8988T (cell line): ENCODE results near the gene SLC35B2.

Experiments used
- DNase-seq: peaks from one replicate; pipeline ENCODE4 v3.0.0; 2011

The SLC35B2 gene

GRCh38 chr6:44266347-44266746, 9.0 kb upstream of the SLC35B2 start:
- DNase-seq = no peak

DNA sequence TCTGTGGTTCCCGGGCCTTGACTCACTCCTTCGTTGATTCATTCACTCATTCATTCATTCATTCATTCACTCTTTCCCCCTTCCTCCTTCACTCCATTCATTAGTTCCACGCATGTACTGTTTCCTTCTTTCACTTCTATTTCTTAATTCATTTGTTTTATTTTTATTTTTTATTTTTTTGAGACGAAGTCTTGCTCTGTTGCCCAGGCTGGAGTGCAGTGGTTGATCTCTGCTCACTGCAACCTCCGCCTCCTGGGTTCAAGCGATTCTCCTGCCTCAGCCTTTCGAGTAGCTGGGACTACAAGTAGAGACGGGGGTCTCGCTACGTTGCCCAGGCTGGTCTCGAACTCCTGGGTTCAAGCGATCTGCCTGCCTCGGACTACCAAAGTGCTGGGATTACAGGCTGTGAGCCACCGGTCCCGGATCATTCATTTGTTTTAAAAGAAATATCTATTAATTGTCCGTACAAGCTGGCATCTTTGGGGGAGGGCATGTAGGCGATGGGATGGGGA, 8.4 kb upstream of the SLC35B2 start:
- DNase-seq = no peak

GRCh38 chr6:44265007-44265721, 7.8 kb upstream of the SLC35B2 start, which contains the start of gene NFKBIE:
Gene NFKBIE (minus strand): TSS chr6:44265551. CDS start chr6:44265346, 205 bp downstream.
- DNase-seq = peak; percentile 97

- no peak for DNase-seq
Observed at GRCh38 chr6:44264154-44265006, 7.1 kb upstream of the SLC35B2 start.

DNA sequence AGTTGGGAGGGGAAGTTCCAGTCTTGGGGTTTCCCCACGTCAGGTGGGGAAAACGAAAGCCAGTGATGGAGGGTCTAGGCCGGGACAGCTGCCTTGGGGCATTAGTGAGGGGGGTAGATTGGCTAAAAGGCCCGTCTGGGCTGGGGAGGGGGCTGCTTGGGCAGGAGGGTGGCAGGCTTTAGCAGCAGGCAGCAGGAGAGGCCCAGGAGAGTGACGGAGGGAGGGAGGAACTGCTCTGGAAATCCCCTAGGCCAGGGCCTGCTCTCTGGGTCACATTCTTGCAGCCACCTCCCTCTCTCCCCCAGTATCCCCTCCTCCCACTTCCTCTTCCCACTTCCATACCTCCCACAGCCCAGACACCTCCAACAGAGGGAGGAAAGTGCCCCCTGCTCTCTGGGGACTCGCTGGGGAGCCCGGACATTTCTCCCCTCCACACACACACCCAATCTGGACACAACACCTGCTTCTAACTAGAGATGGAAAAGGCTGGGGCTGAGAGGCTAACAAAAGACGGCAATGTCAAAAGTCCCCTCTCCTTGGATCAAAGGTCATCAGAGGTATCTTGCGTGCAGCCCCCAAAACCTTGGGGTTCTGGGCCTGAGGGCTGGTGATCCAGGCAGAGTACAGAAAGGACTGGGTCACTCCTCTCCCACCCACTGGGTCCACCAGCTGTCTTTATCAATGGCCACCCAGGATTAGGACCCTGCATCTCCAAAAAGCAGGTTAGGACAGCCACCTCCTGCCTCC, 6.2 kb upstream of the SLC35B2 start:
- DNase-seq = no peak

DNA sequence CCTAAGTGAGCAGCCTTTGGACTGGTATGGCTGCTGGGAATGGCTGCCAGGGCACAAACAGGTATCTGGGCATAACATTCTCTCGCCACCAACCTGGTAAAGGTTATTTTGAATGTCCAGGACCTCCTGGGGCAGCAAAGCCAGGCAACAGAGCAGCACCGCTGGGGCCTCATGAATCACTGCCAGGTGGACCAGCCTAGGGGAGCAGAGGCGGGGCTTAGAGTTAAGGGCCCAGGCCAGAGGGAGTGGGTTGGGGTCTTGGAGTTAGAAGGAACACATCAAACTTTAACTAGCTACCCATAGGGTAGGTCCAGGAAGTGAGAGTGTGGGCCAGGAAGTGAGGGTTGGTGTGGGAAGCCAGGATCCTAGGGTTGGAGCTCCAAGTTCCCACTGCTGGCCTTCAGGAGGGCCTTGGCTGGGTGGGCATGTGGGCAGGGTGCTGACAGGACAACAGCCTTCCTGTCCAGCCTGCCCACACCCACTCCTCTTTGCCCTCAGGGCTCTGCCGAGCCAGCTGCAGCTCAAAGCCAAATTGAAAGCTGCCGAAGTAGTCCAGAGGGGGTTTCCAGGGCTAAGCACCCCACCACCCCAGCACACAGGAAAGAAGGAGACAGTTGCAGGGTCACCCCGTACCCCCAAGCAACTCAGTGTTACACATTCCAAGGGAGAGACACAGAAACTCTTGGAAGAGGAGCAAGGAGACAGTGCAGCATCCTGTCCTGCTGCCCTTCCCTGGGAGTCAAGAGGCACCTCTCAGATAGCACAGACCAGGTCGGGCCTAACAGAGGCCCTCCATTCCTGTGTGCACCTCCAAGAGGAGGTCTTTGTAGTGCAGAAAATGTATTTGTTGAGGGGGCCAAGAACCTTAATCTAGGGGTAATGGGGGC, 5.4 kb upstream of the SLC35B2 start:
- no peak for DNase-seq

- DNase-seq = no peak
Observed at GRCh38 chr6:44261581-44261980, 4.3 kb upstream of the SLC35B2 start.

GRCh38 chr6:44260451-44261297, 3.3 kb upstream of the SLC35B2 start:
- DNase-seq = no peak

- no peak for DNase-seq
Observed at GRCh38 chr6:44260011-44260410, 2.7 kb upstream of the SLC35B2 start.

DNA sequence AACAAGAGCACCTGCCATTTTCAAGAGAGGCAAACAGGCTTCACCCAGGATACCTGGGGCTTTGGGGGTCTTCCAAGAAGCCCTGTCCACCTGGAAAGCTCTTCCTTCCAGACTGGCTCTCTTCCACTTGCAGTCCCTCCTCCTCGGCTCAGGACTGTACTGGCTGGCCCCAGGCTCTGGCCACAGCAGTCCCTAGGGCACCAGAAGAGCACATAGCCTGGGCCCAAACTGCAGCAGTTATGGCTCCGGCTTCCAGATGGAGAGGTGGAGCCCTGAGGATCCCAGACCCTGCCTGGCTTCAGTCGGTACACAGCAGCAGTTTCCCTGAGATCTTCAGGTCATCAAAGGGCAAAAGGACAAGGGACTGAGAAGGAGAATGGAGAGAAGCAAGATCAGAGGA, 1.6 kb upstream of the SLC35B2 start:
- DNase-seq = no peak

GRCh38 chr6:44258325-44258863, 1.1 kb upstream of the SLC35B2 start:
- no peak for DNase-seq

- DNase-seq = no peak
Observed at GRCh38 chr6:44257753-44258324, 511 bp upstream of the SLC35B2 start.

- DNase-seq = no peak
Observed at GRCh38 chr6:44256775-44257024, 628 bp downstream of the SLC35B2 start.

DNA sequence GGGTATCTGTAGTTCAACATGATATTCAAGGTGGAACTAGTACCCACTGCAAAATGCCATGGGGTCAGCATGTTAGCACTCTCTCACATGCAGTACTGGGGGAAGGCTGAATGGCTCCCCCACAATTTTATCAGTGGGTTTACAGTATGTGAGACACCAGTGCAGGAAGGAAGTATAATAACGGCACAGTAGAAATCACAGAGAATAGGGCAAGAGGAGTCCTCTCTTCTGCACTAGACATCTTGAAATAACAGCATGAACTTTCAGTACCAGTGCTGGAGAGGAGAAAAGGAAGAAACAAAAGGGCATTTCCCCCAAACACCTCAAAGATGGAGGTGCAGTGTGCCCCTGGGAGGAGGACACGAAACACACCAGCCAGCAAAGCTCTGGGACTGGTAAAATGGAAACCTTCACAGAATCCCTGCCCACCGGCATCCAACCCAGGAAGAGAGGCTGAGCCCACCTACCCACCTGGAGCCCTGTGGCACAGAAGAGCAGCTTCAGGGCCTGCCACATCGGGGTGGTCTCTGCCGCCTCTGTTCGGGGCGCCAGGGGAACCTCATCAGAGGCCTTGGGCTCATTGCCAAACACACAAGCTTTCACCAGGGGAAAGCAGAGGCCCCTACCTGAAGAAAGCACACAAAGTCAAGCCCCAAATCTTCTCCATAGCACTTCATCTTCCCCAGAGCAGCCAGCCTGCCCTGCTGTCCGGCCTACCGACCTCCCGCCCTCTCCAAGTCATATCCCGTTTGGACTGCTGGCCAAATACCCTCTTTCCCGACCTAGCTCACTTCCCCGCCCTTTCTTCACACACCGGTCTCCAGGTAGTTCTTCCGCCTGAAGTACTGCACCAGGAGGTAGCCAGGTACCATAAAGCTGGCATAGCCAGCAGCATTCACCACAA, 1.2 kb downstream of the SLC35B2 start:
- no peak for DNase-seq

- no peak for DNase-seq
Observed at GRCh38 chr6:44255105-44255808, 2.1 kb downstream of the SLC35B2 start.

GRCh38 chr6:44254191-44255104, 2.9 kb downstream of the SLC35B2 start:
- DNase-seq = no peak

DNA sequence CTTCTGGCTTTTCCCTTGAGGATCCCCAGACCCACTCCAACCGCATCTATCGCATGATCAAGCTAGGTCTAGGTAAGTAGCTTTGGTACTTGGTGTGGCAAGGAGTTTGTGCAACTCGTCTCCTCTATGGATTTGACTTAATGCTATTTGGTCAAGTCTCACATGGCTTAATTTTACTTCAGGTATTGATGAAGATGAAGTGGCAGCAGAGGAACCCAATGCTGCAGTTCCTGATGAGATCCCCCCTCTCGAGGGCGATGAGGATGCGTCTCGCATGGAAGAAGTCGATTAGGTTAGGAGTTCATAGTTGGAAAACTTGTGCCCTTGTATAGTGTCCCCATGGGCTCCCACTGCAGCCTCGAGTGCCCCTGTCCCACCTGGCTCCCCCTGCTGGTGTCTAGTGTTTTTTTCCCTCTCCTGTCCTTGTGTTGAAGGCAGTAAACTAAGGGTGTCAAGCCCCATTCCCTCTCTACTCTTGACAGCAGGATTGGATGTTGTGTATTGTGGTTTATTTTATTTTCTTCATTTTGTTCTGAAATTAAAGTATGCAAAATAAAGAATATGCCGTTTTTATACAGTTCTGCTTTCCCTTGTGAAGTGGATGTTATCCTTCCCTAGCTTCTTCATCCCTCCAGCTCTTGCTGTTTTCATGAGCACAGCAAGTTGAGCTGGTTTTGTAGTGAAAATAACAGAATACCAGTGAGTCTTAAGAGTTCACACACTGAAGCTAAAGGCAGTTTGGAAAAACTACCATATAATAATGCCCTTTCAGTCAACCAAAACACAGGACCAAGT, 3.8 kb downstream of the SLC35B2 start:
- no peak for DNase-seq
